ENCODE results near the gene ATP6V1G1. TPM values are rescaled to one million over a fixed set of nuclear protein-coding genes. Genes with fewer than 3 reads are reported as not detected.

ATP6V1G1 gene
- total RNA-seq, 1 experiment from 2014 or later, result 143 TPM

- H3K4me3 Mint-ChIP-seq (ENCODE audit: unreplicated experiment), result no peak overlapping the region
- BruUV-seq (replicated peaks), result no TSS peak
- DNase-seq, result no peak
- Histone ChIP-seq H3K36me3 (ENCODE audit: control insufficient read depth, insufficient read depth, low read length) (no peaks in the 10 kb centered on the region; the same call in 1 of the 2 replicates), H3K4me3 (ENCODE audit: low read depth, low read length) (no peak overlapping the region), H3K4me1 (no peaks in the 10 kb centered on the region), H3K27me3 (replicated peaks; ENCODE audit: control insufficient read depth, insufficient read depth, low read length) (no peaks in the 10 kb centered on the region), H3K9me3 (no peaks in the 10 kb centered on the region)
- intact Hi-C loops (cut with micrococcal nuclease; ENCODE audit: unreplicated experiment), result no loop called here
- H3K27me3 Mint-ChIP-seq (ENCODE audit: insufficient read depth, unreplicated experiment), result no peaks in the 10 kb centered on the region
- no peaks in the 10 kb centered on the region for H3K9me3 Mint-ChIP-seq (ENCODE audit: unreplicated experiment)
- POLR2A ChIA-PET, result no interaction called here
- no peak for TF ChIP-seq CTCF (IDR thresholded peaks at IDR 0.05; ENCODE audit: insufficient read depth in 1 of 2, low read depth in 1 of 2, low read length in 1 of 2, severe bottlenecking in 1 of 2, unreplicated experiment in 1 of 2)
- no peak overlapping the region for H3K27ac Mint-ChIP-seq (ENCODE audit: unreplicated experiment)
- CTCF ChIA-PET, result no interaction called here
- no peaks in the 10 kb centered on the region for H3K4me1 Mint-ChIP-seq (ENCODE audit: low read depth, unreplicated experiment)
- H3K36me3 Mint-ChIP-seq (ENCODE audit: insufficient read depth, unreplicated experiment), result peaks cover 14% of the 10 kb centered on the region
Observed at GRCh38 chr9:114641967-114642366, 54.4 kb downstream of the ATP6V1G1 start.

GRCh38 chr9:114643001-114643400 is 55.4 kb downstream of the ATP6V1G1 start:
- intact Hi-C loops (cut with micrococcal nuclease; ENCODE audit: unreplicated experiment), result no loop called here
- CTCF ChIA-PET, result no interaction called here
- H3K36me3 Mint-ChIP-seq (ENCODE audit: insufficient read depth, unreplicated experiment), result peaks cover 14% of the 10 kb centered on the region

DNA sequence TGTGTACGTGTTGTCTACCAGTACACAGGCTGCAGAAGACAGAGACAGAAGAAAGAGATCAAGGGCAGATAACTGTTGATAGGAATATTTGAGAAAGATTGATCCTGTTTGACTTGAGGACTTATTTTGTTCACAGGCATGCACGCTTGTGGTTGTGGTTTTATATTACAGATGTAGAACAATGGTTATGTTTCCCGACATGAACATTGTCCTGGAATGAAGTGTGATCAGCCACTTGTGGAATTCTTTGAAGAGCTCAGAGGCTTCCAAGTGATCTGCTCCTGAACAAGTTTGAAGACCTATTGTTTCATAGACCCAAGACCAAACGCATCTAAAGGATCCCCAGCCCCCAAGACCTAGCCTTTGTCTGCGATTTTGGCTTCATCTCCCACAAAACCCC is 56.3 kb downstream of the ATP6V1G1 start:
- POLR2A ChIA-PET, result no interaction called here
- no peak for TF ChIP-seq CTCF (IDR thresholded peaks at IDR 0.05; ENCODE audit: insufficient read depth in 1 of 2, low read depth in 1 of 2, low read length in 1 of 2, severe bottlenecking in 1 of 2, unreplicated experiment in 1 of 2)
- Mint-ChIP-seq H3K9me3 (ENCODE audit: unreplicated experiment) (no peaks in the 10 kb centered on the region), H3K27ac (ENCODE audit: unreplicated experiment) (no peak overlapping the region), H3K27me3 (ENCODE audit: insufficient read depth, unreplicated experiment) (no peaks in the 10 kb centered on the region), H3K36me3 (ENCODE audit: insufficient read depth, unreplicated experiment) (peaks cover 14% of the 10 kb centered on the region), H3K4me1 (ENCODE audit: low read depth, unreplicated experiment) (no peaks in the 10 kb centered on the region), H3K4me3 (ENCODE audit: unreplicated experiment) (no peak overlapping the region)
- Histone ChIP-seq H3K9me3 (peaks cover 3% of the 10 kb centered on the region; the same call in 1 of the 2 replicates), H3K27me3 (replicated peaks; ENCODE audit: control insufficient read depth, insufficient read depth, low read length) (no peaks in the 10 kb centered on the region), H3K4me1 (no peaks in the 10 kb centered on the region), H3K36me3 (ENCODE audit: control insufficient read depth, insufficient read depth, low read length) (no peaks in the 10 kb centered on the region; the same call in 1 of the 2 replicates), H3K4me3 (ENCODE audit: low read depth, low read length) (no peak overlapping the region)
- intact Hi-C loops (cut with micrococcal nuclease; ENCODE audit: unreplicated experiment), result no loop called here
- DNase-seq, result no peak
- TSS peak; percentile 25 for BruUV-seq (replicated peaks)
- CTCF ChIA-PET, result no interaction called here

More at GRCh38 chr9:114643001-114643400, 55.4 kb downstream of the ATP6V1G1 start:
- no peaks in the 10 kb centered on the region for H3K9me3 Mint-ChIP-seq (ENCODE audit: unreplicated experiment)
- DNase-seq, result no peak
- no peak overlapping the region for H3K4me3 Mint-ChIP-seq (ENCODE audit: unreplicated experiment)
- Histone ChIP-seq H3K4me3 (ENCODE audit: low read depth, low read length) (no peak overlapping the region), H3K4me1 (no peaks in the 10 kb centered on the region), H3K27me3 (replicated peaks; ENCODE audit: control insufficient read depth, insufficient read depth, low read length) (no peaks in the 10 kb centered on the region), H3K36me3 (ENCODE audit: control insufficient read depth, insufficient read depth, low read length) (no peaks in the 10 kb centered on the region; the same call in 1 of the 2 replicates), H3K9me3 (peaks cover 3% of the 10 kb centered on the region; the same call in 1 of the 2 replicates)
- no peak for TF ChIP-seq CTCF (IDR thresholded peaks at IDR 0.05; ENCODE audit: insufficient read depth in 1 of 2, low read depth in 1 of 2, low read length in 1 of 2, severe bottlenecking in 1 of 2, unreplicated experiment in 1 of 2)
- no TSS peak for BruUV-seq (replicated peaks)
- no peaks in the 10 kb centered on the region for H3K27me3 Mint-ChIP-seq (ENCODE audit: insufficient read depth, unreplicated experiment)
- no peaks in the 10 kb centered on the region for H3K4me1 Mint-ChIP-seq (ENCODE audit: low read depth, unreplicated experiment)
- no peak overlapping the region for H3K27ac Mint-ChIP-seq (ENCODE audit: unreplicated experiment)
- POLR2A ChIA-PET, result no interaction called here

Other genes starting within 250 kb of the ATP6V1G1 start
- 43.0 and 57.8 TPM in 2 replicates for gene AKNA, start 199.8 kb upstream of the ATP6V1G1 start, total RNA-seq (2022)
- gene WHRN, start 82.3 kb upstream of the ATP6V1G1 start, total RNA-seq (2022), result 1.4 and 1.6 TPM in 2 replicates
- 15.1 and 21.2 TPM in 2 replicates for gene TMEM268, start 23.5 kb downstream of the ATP6V1G1 start, total RNA-seq (2022)
- gene TEX53, start 70.0 kb downstream of the ATP6V1G1 start, total RNA-seq (2022), result not detected in 2 replicates
- gene TEX48, start 94.4 kb downstream of the ATP6V1G1 start, total RNA-seq (2022), result not detected in 2 replicates
- gene TNFSF15, start 218.3 kb downstream of the ATP6V1G1 start, total RNA-seq (2022), result 0.66 and 1.00 TPM in 2 replicates